IMR-90 (cell line): Measurements from ENCODE around the gene TAAR8. TPM values are rescaled to one million over a fixed set of nuclear protein-coding genes. Genes with fewer than 3 reads are reported as not detected.

Experiments
- ATAC-seq: fragments of 200-7000 bp; cut with Tn5 transposase; 2 replicates; pipeline ENCODE4 v1.9.1; 2020; ENCODE audit warnings: low read depth, mild to moderate bottlenecking, moderate library complexity
- BruUV-seq: library from RNA; stranded (reverse); fragments of 400-500 nt; replicated peaks from 2 replicates; lab custom pipeline; 2021; lab: Mats Ljungman, UMichigan
- CTCF ChIA-PET: fragments of 300-600 bp; formaldehyde crosslinking; extraction: SDS; loops from one replicate; lab custom pipeline; 2021; ENCODE audit warnings: antibody characterized with exemption; lab: Yijun Ruan, JAX
- POLR2A ChIA-PET: fragments of 300-600 bp; sonication (Branson Sonifier 250); formaldehyde crosslinking; loops from one replicate; lab custom pipeline; 2022; ENCODE audit warnings: antibody characterized with exemption; ENCODE audit not compliant: unreplicated experiment; lab: Charles Lee
- DNase-seq: peaks from one replicate; pipeline ENCODE4 v3.0.0; 2013
- H2AFZ ChIP-seq: replicated peaks from 2 replicates; pipeline ENCODE3; 2013; ENCODE audit warnings: low read length, mild to moderate bottlenecking; ENCODE audit not compliant: poor library complexity
- H2AK5ac ChIP-seq: 2 replicates; pipeline ENCODE4 v1.6.1; 2013; ENCODE audit warnings: low read depth, low read length, inconsistent platforms
- H2AK9ac ChIP-seq: replicated peaks from 2 replicates; pipeline ENCODE3; 2013; ENCODE audit warnings: mild to moderate bottlenecking, low read depth, low read length, moderate library complexity; ENCODE audit not compliant: poor library complexity
- H2BK120ac ChIP-seq: 2 replicates; pipeline ENCODE4 v1.6.1; 2013; ENCODE audit warnings: low read depth, low read length, inconsistent platforms
- H2BK15ac ChIP-seq: 3 replicates; pipeline ENCODE4 v1.6.1; 2013; ENCODE audit warnings: low read depth, low read length, inconsistent platforms
- H2BK20ac ChIP-seq: 2 replicates; pipeline ENCODE4 v1.6.1; 2013; ENCODE audit warnings: low read depth, mild to moderate bottlenecking, inconsistent platforms, low read length, moderate library complexity
- H2BK5ac ChIP-seq: 2 replicates; pipeline ENCODE4 v1.6.1; 2013; ENCODE audit warnings: mild to moderate bottlenecking, low read depth, low read length, inconsistent platforms; ENCODE audit not compliant: poor library complexity, severe bottlenecking
- H3K14ac ChIP-seq: replicated peaks from 2 replicates; pipeline ENCODE4 v1.6.1; 2013; ENCODE audit warnings: low read depth, low read length, inconsistent platforms
- H3K18ac ChIP-seq: 2 replicates; pipeline ENCODE4 v1.6.1; 2013; ENCODE audit warnings: low read depth, low read length, control low read depth
- H3K23ac ChIP-seq: 2 replicates; pipeline ENCODE4 v1.6.1; 2013; ENCODE audit warnings: low read depth, low read length, inconsistent platforms
- H3K27ac ChIP-seq: 2 replicates; pipeline ENCODE4 v1.5.1; 2013; ENCODE audit warnings: mild to moderate bottlenecking, control low read depth, low read length; ENCODE audit not compliant: insufficient read depth
- H3K27me3 ChIP-seq: 2 replicates; pipeline ENCODE4 v1.6.1; 2013; ENCODE audit warnings: low read length; ENCODE audit not compliant: control insufficient read depth, insufficient read depth
- H3K36me3 ChIP-seq: 2 replicates; pipeline ENCODE4 v1.6.1; 2013; ENCODE audit warnings: low read length, mixed read lengths; ENCODE audit not compliant: control insufficient read depth, insufficient read depth
- H3K4ac ChIP-seq: 2 replicates; pipeline ENCODE4 v1.6.1; 2013; ENCODE audit warnings: low read depth, low read length, inconsistent platforms
- H3K4me1 ChIP-seq: 2 replicates; pipeline ENCODE4 v1.6.1; 2013; ENCODE audit warnings: low read length, mixed read lengths; ENCODE audit not compliant: control insufficient read depth, insufficient read depth
- H3K4me2 ChIP-seq: 2 replicates; pipeline ENCODE4 v1.6.1; 2013; ENCODE audit warnings: low read depth, mild to moderate bottlenecking, control low read depth, low read length, moderate library complexity
- H3K4me3 ChIP-seq: 2 replicates; pipeline ENCODE4 v1.5.1; 2013; ENCODE audit warnings: low read depth, mild to moderate bottlenecking, control low read depth, low read length, moderate library complexity; ENCODE audit not compliant: insufficient read depth
- H3K56ac ChIP-seq: 2 replicates; pipeline ENCODE4 v1.6.1; 2013; ENCODE audit warnings: low read length, inconsistent platforms; ENCODE audit not compliant: insufficient read depth; ENCODE audit errors: extremely low read depth
- H3K79me1 ChIP-seq, 2 experiments: 2 replicates each; pipeline ENCODE4 v1.6.1; 2013; ENCODE audit warnings: low read length in 2 of 2, inconsistent platforms in 1 of 2, low read depth in 1 of 2
- H3K9ac ChIP-seq: 2 replicates; pipeline ENCODE4 v1.6.1; 2013; ENCODE audit warnings: low read depth, low read length, control low read depth
- H3K9me1 ChIP-seq: 2 replicates; pipeline ENCODE4 v1.6.1; 2013; ENCODE audit warnings: low read length, inconsistent platforms; ENCODE audit not compliant: insufficient read depth
- H3K9me3 ChIP-seq: 2 replicates; pipeline ENCODE4 v1.6.1; 2013; ENCODE audit warnings: low read length; ENCODE audit not compliant: control insufficient read depth, insufficient read depth
- H4K20me1 ChIP-seq: 2 replicates; pipeline ENCODE4 v1.6.1; 2013; ENCODE audit warnings: low read length, inconsistent platforms; ENCODE audit not compliant: insufficient read depth
- H4K5ac ChIP-seq: 2 replicates; pipeline ENCODE4 v1.6.1; 2013; ENCODE audit warnings: mild to moderate bottlenecking, low read depth, low read length, control low read depth
- H4K8ac ChIP-seq, 2 experiments: 2 replicates each; pipeline ENCODE4 v1.6.1; 2013; ENCODE audit warnings: low read depth in 2 of 2, low read length in 2 of 2, control low read depth in 1 of 2, inconsistent platforms in 1 of 2
- H4K91ac ChIP-seq: 2 replicates; pipeline ENCODE4 v1.6.1; 2013; ENCODE audit warnings: low read depth, low read length, inconsistent platforms; ENCODE audit not compliant: insufficient read depth
- BHLHE40 ChIP-seq: fragments of 150-350 bp; IDR thresholded peaks from 2 replicates; pipeline ENCODE4 v1.6.1; 2016; ENCODE audit warnings: mild to moderate bottlenecking, low read depth, low read length
- CEBPB ChIP-seq: IDR thresholded peaks from 2 replicates; pipeline ENCODE4 v1.6.1; 2012; ENCODE audit warnings: low read depth, low read length, improper control_type of control experiment
- CHD1 ChIP-seq: IDR thresholded peaks from 2 replicates; pipeline ENCODE4 v1.6.1; 2012; ENCODE audit warnings: low read depth, low read length, improper control_type of control experiment
- FOS ChIP-seq: fragments of 150-350 bp; IDR thresholded peaks from 2 replicates; pipeline ENCODE4 v1.6.1; 2016; ENCODE audit warnings: low read depth, low read length
- MAFK ChIP-seq: IDR thresholded peaks from 2 replicates; pipeline ENCODE4 v1.6.1; 2012; ENCODE audit warnings: low read depth, low read length, improper control_type of control experiment
- MAZ ChIP-seq: IDR thresholded peaks from 2 replicates; pipeline ENCODE4 v1.6.1; 2012; ENCODE audit warnings: low read depth, mild to moderate bottlenecking, low read length, improper control_type of control experiment, moderate library complexity, borderline replicate concordance
- MXI1 ChIP-seq: IDR thresholded peaks from 2 replicates; pipeline ENCODE4 v1.6.1; 2012; ENCODE audit warnings: low read depth, mild to moderate bottlenecking, low read length, moderate library complexity, borderline replicate concordance
- NFE2L2 ChIP-seq: fragments of 150-350 bp; IDR thresholded peaks from 2 replicates; pipeline ENCODE4 v1.6.1; 2016; ENCODE audit warnings: low read depth, mild to moderate bottlenecking, low read length
- POLR2A ChIP-seq: IDR thresholded peaks from 2 replicates; pipeline ENCODE4 v1.6.1; 2012; ENCODE audit warnings: mild to moderate bottlenecking, low read depth, low read length
- RAD21 ChIP-seq: IDR thresholded peaks from 2 replicates; pipeline ENCODE4 v1.6.1; 2012; ENCODE audit warnings: low read length, improper control_type of control experiment
- RCOR1 ChIP-seq: IDR thresholded peaks from 2 replicates; pipeline ENCODE4 v1.6.1; 2012; ENCODE audit warnings: mild to moderate bottlenecking, low read length, improper control_type of control experiment; ENCODE audit not compliant: insufficient replicate concordance
- RFX5 ChIP-seq: IDR thresholded peaks from 2 replicates; pipeline ENCODE4 v1.8.0; 2012; ENCODE audit warnings: low read depth, mild to moderate bottlenecking, low read length, moderate library complexity
- SMC3 ChIP-seq: fragments of 150-350 bp; IDR thresholded peaks from 2 replicates; pipeline ENCODE4 v1.6.1; 2016; ENCODE audit warnings: low read depth, mild to moderate bottlenecking, antibody characterized with exemption, low read length, moderate library complexity
- dilution Hi-C: fragments of 300-500 bp; cut with HindIII; formaldehyde crosslinking; loops from one replicate; pipeline ENCODE4 v1.14.3; 2018; ENCODE audit warnings: low sequenced_read_pairs; ENCODE audit not compliant: unreplicated experiment
- in situ Hi-C: fragments of 300-500 bp; cut with MboI; formaldehyde crosslinking; loops from 3 replicates; pipeline ENCODE4 v1.14.3; 2019; ENCODE audit warnings: low sequenced_read_pairs, inconsistent platforms, mixed read lengths
- intact Hi-C: fragments of 100-400 bp; cut with micrococcal nuclease; formaldehyde crosslinking; loops from 2 replicates; pipeline ENCODE4 v1.10.0; 2022
- polyA plus RNA-seq, 3 experiments: library from polyadenylated mRNA; depleted of rRNA; stranded (reverse); fragments of >200 nt; gene quantifications; 2 replicates each; pipeline ENCODE4 v1.2.3, GENCODE V29; 2012; ENCODE audit warnings: low replicate concordance in 1 of 3
- total RNA-seq: library from RNA; depleted of rRNA; stranded (reverse); fragments of >200 nt; gene quantifications from 2 replicates; pipeline ENCODE4 v1.2.3, GENCODE V29; 2012
- TF ChIP-seq, protein P1 (sequence below): fragments of 150-350 bp; IDR thresholded peaks from 2 replicates; pipeline ENCODE4 v1.6.1; 2017; ENCODE audit warnings: mild to moderate bottlenecking, antibody characterized with exemption, low read length, low read depth
- TF ChIP-seq, protein P2 (sequence below): fragments of 150-350 bp; IDR thresholded peaks from 2 replicates; pipeline ENCODE4 v1.6.1; 2016; ENCODE audit warnings: low read depth, mild to moderate bottlenecking, low read length, moderate library complexity, borderline replicate concordance
- TF ChIP-seq, protein P3 (sequence below): conservative IDR thresholded peaks from 2 replicates; pipeline ENCODE4 v1.5.1; 2012; ENCODE audit warnings: mild to moderate bottlenecking, low read depth, low read length, improper control_type of control experiment

TAAR8 gene
- total and polyA plus RNA-seq, 2 of the 4 experiments (the other 2 are of a cell fraction): not detected

DNA sequence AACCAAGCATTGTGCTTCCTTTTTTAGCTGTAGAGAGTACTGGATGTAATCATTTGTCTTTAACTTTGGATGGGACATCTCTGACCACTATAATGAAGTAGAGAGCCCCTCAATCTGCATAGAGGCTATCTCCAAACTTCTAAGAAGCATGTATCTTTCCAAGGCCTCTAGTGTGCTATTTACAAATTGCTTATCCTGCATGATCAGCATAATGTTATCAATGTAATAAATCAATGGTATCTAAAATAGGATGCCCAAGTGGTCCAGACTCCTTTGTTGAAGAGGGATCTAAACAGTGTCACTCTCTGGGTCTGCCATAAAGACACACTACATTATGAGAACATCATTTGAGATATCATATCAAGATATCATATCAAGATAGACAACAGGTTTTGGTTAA, 7.6 kb upstream of the TAAR8 start:
- Histone ChIP-seq H3K4me1 (no peaks in the 10 kb centered on the region), H3K56ac (no peak overlapping the region), H3K4ac (no peak overlapping the region), H2AK9ac (no peak overlapping the region), H3K18ac (no peak overlapping the region), H3K36me3 (no peaks in the 10 kb centered on the region), H4K20me1 (no peaks in the 10 kb centered on the region), H3K4me3 (no peak overlapping the region), H2AFZ (no peak overlapping the region), H2AK5ac (no peak overlapping the region), H3K14ac (no peak overlapping the region), H2BK120ac (no peak overlapping the region), H3K9me1 (peaks cover 3% of the 10 kb centered on the region; the same call in 1 of the 2 replicates), H2BK5ac (no peak overlapping the region), H4K8ac (no peak overlapping the region), H3K4me2 (no peak overlapping the region), H3K23ac (no peak overlapping the region), H3K27me3 (peaks cover 38% of the 10 kb centered on the region), H2BK20ac (no peak overlapping the region), H3K9ac (no peak overlapping the region), H4K5ac (no peak overlapping the region), H3K27ac (no peak overlapping the region), H4K91ac (no peak overlapping the region), H3K79me1 (no peaks in the 10 kb centered on the region), H2BK15ac (no peak overlapping the region), H3K9me3 (no peaks in the 10 kb centered on the region)
- ATAC-seq (no peak), DNase-seq (no peak)
- BruUV-seq: no TSS peak
- POLR2A ChIA-PET: no interaction called here
- CTCF ChIA-PET: no interaction called here
- TF ChIP-seq RFX5 (no peak), POLR2A (no peak), SMC3 (no peak), CEBPB (no peak), BHLHE40 (no peak), MXI1 (no peak), MAFK (no peak), RCOR1 (no peak), NFE2L2 (no peak), FOS (no peak), CHD1 (no peak), RAD21 (no peak), MAZ (no peak)
- TF ChIP-seq, protein P1, sequence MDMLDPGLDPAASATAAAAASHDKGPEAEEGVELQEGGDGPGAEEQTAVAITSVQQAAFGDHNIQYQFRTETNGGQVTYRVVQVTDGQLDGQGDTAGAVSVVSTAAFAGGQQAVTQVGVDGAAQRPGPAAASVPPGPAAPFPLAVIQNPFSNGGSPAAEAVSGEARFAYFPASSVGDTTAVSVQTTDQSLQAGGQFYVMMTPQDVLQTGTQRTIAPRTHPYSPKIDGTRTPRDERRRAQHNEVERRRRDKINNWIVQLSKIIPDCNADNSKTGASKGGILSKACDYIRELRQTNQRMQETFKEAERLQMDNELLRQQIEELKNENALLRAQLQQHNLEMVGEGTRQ: no peak
- TF ChIP-seq, protein P2, sequence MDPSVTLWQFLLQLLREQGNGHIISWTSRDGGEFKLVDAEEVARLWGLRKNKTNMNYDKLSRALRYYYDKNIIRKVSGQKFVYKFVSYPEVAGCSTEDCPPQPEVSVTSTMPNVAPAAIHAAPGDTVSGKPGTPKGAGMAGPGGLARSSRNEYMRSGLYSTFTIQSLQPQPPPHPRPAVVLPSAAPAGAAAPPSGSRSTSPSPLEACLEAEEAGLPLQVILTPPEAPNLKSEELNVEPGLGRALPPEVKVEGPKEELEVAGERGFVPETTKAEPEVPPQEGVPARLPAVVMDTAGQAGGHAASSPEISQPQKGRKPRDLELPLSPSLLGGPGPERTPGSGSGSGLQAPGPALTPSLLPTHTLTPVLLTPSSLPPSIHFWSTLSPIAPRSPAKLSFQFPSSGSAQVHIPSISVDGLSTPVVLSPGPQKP: no peak
- TF ChIP-seq, protein P3, sequence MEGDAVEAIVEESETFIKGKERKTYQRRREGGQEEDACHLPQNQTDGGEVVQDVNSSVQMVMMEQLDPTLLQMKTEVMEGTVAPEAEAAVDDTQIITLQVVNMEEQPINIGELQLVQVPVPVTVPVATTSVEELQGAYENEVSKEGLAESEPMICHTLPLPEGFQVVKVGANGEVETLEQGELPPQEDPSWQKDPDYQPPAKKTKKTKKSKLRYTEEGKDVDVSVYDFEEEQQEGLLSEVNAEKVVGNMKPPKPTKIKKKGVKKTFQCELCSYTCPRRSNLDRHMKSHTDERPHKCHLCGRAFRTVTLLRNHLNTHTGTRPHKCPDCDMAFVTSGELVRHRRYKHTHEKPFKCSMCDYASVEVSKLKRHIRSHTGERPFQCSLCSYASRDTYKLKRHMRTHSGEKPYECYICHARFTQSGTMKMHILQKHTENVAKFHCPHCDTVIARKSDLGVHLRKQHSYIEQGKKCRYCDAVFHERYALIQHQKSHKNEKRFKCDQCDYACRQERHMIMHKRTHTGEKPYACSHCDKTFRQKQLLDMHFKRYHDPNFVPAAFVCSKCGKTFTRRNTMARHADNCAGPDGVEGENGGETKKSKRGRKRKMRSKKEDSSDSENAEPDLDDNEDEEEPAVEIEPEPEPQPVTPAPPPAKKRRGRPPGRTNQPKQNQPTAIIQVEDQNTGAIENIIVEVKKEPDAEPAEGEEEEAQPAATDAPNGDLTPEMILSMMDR: no peak
- intact Hi-C loops (no loop called here), dilution Hi-C loops (no loop called here), in situ Hi-C loops (no loop called here)
